Stimulated activated CD8-positive, alpha-beta memory T cell treated with anti-CD3 and anti-CD28 coated beads, Interleukin-7, amount 100 ng/mL, for 24 hours (primary cell): ENCODE data around the gene TNRC18.
"Not testable (repeated sequence)": the region's sequence is repeated elsewhere in the genome, so short reads cannot be mapped to it uniquely, and the experiment has no call there.

ENCODE experiments used
- DNase-seq: peaks from one replicate; pipeline ENCODE4 v3.0.0-alpha.2; 2020; ENCODE audit warnings: low read depth

TNRC18 gene, protein sequence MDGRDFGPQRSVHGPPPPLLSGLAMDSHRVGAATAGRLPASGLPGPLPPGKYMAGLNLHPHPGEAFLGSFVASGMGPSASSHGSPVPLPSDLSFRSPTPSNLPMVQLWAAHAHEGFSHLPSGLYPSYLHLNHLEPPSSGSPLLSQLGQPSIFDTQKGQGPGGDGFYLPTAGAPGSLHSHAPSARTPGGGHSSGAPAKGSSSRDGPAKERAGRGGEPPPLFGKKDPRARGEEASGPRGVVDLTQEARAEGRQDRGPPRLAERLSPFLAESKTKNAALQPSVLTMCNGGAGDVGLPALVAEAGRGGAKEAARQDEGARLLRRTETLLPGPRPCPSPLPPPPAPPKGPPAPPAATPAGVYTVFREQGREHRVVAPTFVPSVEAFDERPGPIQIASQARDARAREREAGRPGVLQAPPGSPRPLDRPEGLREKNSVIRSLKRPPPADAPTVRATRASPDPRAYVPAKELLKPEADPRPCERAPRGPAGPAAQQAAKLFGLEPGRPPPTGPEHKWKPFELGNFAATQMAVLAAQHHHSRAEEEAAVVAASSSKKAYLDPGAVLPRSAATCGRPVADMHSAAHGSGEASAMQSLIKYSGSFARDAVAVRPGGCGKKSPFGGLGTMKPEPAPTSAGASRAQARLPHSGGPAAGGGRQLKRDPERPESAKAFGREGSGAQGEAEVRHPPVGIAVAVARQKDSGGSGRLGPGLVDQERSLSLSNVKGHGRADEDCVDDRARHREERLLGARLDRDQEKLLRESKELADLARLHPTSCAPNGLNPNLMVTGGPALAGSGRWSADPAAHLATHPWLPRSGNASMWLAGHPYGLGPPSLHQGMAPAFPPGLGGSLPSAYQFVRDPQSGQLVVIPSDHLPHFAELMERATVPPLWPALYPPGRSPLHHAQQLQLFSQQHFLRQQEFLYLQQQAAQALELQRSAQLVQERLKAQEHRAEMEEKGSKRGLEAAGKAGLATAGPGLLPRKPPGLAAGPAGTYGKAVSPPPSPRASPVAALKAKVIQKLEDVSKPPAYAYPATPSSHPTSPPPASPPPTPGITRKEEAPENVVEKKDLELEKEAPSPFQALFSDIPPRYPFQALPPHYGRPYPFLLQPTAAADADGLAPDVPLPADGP (N-terminal part only)

GRCh38 chr7:5423306-5423975 is at the start of gene TNRC18:
TSS of gene TNRC18 (minus strand) at chr7:5423834. CDS start at chr7:5421246, 2,588 bp downstream.
- no peak for DNase-seq

DNA sequence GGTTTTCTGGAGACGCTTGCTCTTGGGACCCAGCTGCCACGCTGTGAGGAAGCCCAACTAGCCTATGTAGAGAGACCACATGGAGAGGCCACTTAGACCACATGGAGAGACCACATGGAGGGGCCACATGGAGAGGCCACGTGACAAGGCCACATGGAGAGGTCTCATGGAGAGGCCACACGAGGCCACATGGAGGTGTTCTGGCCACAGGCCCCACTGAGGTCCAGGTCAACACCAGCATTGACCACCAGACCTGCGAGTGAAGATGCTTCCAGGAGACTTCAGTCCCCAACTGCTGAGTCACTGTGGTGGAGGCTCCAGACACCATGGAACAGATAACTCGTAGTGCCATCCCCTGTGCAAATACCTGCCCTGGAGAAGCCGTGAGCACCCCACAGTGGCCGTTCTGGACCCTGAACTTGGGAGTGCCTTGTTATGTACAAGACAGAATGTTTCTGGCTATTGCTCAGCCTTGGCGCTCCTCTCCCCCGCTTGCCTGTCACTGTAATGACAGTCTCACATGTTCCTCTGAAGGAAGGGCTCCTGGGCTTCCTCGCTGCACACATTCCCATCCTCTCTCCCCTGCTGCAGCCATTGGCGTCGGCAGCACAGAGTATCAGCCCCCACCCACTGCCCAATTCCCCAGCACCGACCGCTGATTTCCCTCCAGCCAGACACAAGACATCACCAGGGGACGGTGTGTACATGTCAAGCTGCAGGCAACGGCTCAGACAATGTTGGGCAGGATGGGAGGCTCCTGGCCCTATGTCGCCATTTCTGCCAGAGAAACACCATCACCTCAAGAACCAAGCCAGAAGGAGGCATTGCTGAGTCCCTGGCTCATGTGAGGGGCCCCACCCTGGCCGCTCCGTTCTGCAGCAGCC is 49.0 kb upstream of the TNRC18 start:
- no peak for DNase-seq

DNA sequence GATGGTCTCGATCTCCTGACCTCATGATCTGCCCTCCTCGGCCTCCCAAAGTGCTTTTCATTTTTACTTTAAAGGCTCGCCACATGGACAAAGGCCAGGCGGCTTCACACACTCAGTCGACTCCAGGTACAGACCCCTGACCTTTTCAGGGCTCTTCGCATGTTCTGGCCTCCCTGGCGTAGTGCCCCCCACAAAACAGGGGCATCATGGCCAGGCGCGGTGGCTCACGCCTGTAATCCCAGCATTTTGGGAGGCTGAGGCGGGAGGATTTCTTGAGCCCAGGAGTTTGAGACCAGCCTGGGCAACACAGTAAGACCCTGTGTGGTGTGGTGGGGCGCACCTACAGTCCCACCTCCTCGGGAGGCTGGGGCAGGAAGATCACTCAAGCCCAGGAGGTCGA is 48.0 kb upstream of the TNRC18 start:
- not testable (repeated sequence) for DNase-seq

DNA sequence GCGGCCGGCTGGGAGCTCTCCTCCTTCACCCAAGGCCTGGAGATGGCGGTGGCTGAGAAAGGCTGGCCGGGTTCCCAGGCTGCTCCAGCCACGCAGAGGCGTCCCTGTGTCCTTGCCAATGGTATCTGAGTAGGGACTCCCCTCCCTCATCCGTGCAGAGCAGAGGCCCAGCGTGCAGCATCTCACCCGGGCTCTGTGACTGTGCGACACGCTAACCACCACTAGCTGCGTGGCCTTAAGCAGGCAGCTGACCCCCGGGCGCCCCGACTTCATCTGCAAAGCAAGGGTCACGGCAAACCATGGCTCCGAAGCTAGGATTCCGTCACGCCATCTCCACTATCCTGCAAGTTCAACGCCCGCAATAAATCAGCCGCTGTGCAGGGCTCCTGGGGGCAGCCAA is 47.2 kb upstream of the TNRC18 start:
- no peak for DNase-seq

DNA sequence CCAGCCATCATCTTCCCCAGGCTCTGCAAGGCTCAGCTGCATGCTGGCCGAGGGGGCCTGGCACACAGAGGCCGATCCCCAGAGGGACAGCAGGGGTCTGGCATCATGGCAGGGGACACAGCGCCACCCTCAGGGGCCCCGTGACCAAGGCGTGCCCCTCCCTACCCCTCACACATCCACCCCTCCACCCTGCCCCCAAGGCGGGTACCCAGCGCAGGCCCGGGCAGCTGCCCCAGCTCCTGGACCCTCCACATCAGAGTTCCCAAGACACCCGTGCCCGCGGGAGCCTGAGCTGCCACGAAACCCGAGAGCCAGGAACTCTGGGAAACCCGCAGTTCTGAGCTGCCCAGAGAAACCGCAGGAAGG is 46.5 kb upstream of the TNRC18 start:
- DNase-seq, result no peak

DNA sequence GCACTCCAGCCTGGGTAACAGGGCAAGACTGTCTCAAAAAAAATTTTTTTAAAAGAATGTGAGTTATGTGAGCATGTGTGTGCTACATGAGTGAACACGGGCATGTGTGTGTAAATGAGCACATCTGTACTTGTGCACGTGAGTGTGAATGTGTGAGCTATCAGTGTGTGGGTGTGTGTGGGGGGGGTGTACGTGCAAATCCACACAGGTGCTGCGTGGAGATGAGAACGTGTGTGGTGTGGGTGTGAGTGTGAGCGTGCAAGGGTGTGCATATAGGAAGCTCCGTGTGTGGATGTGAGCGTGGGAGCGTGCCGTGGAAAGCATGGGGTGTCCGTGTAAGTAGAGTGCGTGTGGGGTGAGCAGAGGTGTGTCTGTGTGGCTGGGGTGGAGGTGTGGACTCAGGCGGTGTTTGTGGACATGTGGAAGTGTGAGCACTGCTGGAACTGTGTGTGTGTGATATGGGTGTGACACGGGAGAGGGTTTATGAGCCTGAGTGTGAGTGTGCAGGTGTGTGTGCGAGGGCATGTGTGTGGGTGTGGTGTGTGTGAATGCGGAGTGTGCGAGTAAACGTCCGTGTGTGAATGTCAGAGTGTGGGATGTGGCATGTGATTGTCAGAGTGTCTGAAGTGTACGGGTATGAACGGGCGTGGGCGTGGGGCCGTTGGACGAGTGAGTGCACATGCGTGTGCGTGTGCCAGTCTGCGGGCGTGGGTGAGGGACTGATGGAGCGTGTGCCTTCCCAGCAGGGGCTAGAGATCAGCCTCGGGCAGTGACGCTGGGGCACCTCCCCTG is 45.9 kb upstream of the TNRC18 start:
- no peak for DNase-seq

DNA sequence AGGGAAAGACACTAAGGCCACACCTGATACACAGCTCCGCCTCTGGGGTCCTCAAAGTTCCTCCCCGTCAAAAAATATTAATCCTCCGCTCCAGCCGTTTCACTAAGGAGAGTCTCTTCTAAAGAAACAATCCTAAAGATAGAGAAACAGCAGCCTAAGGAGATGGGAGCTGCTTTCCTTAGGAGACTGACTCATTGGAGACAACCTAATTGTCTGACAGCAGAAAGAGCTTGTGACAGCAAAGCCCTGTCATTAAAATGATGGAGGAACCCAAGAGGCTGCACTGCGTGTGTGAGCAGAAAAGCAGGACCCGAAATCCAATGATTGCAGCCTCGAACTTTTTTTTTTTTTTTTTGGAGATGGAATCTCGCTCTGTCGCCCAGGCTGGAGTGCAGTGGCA is 44.0 kb upstream of the TNRC18 start:
- DNase-seq, result no peak

DNA sequence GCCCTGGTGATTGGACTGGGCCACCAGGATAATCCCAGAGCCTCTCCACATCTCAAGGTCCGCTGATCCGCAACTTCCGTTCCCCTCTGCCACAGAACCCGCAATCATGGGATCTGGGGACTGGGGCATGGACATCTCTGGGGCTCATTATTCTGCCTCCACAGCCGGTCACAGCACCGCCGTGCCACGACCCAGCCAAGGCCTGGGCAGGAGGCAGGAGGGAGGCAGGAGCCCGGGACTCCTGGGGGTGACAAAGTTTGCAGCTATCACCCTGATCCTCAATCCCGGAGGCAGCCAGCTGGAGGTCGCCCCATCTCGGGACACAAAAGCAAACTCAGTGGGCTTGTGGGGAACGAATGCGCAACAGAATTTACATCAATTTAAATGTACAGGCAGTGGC is 42.9 kb upstream of the TNRC18 start:
- no peak for DNase-seq

- no peak for DNase-seq
Measured at GRCh38 chr7:5463031-5463430, 39.4 kb upstream of the TNRC18 start.

- no peak for DNase-seq
Measured at GRCh38 chr7:5462216-5462615, 38.6 kb upstream of the TNRC18 start.

DNA sequence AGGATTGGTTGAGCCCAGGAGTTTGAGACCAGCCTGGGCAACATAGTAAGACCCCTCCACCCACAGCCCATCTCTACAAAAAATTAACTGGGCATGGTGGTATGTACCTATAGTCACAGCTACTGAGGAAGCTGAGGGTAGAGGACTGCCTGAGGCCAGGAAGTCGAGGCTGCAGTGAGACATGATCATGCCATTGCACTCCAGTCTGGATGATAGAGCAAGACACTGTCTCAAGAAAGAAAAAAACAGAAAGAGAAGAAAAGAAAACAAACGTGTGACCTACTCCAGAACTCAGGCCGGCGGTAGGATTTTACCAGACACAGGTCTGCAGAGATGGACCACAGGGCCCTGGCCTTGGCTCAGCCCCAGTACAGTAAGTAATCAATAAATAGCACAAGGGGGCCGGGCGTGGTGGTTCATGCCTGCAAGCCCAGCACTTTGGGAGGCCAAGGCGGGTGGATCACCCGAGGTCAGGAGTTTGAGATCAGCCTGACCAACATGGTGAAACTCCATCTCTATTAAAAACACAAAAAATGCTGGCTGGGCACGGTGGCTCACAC is 35.4 kb upstream of the TNRC18 start:
- no peak for DNase-seq

DNA sequence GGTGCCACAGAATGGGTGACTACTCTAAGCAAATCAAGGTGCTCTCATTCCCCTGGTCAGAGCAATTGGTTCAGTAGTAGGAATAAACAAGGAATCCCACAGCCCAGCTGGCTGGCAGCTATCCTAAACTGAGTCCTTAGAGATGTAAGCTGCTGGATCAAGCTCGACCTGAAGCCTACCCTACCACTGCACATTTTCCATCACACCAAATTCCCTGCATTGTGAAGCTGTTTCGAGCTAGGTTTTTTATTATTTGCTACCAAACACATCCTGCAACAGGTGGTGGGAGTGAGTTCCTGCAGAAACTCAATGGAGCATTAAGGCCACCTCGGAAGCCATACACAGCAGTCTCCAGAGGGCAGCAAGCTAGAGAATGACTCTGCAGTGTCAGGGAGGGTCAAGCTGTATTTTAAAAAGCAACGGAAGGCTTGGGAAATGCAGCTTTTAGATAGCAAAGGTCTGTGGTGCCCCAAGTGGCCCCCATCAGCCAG is 33.7 kb upstream of the TNRC18 start:
- no peak for DNase-seq

DNA sequence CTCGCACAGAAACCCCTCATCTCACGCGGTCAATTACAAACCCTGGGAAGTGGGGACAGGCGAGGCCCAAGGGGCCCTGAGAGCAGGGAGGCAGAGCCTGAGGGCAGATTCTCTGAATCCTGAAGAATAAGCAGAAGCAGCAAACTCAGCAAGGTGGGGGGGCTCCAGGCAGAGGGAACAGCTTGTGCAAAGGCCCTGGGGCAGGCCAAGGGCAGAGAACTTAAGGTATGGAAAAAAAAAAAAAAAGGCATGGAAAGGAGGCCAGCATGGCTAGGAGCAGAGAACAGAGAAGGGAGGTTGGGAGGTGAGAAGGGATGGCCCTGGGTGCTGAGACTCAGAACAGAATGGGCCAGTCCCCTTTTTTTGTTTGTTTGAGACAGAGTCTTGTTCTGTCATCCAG is 32.8 kb upstream of the TNRC18 start:
- DNase-seq, result no peak

- no peak for DNase-seq
Measured at GRCh38 chr7:5455581-5456219, 32.1 kb upstream of the TNRC18 start.

- no peak for DNase-seq
Measured at GRCh38 chr7:5455175-5455574, 31.5 kb upstream of the TNRC18 start.

- no peak for DNase-seq
Measured at GRCh38 chr7:5454485-5454884, 30.9 kb upstream of the TNRC18 start.

GRCh38 chr7:5453566-5454075 is 30.0 kb upstream of the TNRC18 start:
- DNase-seq, result no peak

- DNase-seq, result no peak
Measured at GRCh38 chr7:5452937-5453540, 29.4 kb upstream of the TNRC18 start.

DNA sequence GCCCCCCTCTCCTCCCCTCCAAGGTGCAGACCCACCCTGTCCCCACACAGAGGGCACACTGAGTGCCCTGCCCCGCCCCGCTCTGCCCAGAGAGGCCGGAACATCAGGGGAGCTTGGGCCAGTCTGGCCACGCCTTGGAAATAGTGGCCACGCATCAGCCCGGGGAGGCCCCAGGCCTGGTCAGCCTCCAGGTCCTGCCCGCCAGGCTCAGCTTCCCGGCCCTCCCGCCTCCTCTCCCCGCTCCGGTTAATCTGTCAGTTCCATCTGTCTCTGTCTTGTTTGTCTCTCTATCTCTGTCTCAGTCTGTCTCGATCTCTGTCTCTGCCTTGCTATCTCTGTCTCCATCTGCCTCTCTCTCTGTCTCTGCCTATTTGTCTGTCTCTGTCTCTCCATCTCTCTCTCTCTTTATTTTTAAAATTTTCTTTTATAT is 28.9 kb upstream of the TNRC18 start:
- no peak for DNase-seq
